Stomach (tissue), 4 donors: ENCODE measurements around the gene ACTN1.

ENCODE experiments used
- CTCF ChIP-seq, 7 experiments: fragments of 450-650 bp in 4 of 7; fragments of 200-600 bp in 3 of 7; sonication (generic) in 3 of 7; IDR thresholded peaks; one replicate each; pipeline ENCODE4 v1.5.1; 2016 to 2019; ENCODE audit warnings: antibody characterized with exemption in 7 of 7, control low read depth in 2 of 7, mild to moderate bottlenecking in 1 of 7
- EP300 ChIP-seq: sonication (generic); formaldehyde crosslinking; IDR thresholded peaks from one replicate; pipeline ENCODE4 v1.6.1; 2017; ENCODE audit warnings: antibody characterized with exemption
- POLR2A ChIP-seq, 4 donors: fragments of 450-650 bp; IDR thresholded peaks; one replicate each; pipeline ENCODE4 v1.6.1; 2016; ENCODE audit warnings: antibody characterized with exemption in 4 of 4, control low read depth in 2 of 4, mild to moderate bottlenecking in 1 of 4, moderate library complexity in 1 of 4

- no peak for TF ChIP-seq POLR2A (IDR thresholded peaks at IDR 0.05)
- no peak for TF ChIP-seq CTCF (IDR thresholded peaks at IDR 0.05)
- no peak for TF ChIP-seq EP300
Measured at GRCh38 chr14:68922201-68922621, 56.9 kb downstream of the ACTN1 start.
